ENCODE data around the gene HNRNPF. TPM values are rescaled to one million over a fixed set of nuclear protein-coding genes. Genes with fewer than 3 reads are reported as not detected.

Gene HNRNPF
- total and polyA plus RNA-seq, 2 donors (not counting 3 experiments of a cell fraction or from before 2014, with no cell fraction given) = 144 to 230 TPM

DNA sequence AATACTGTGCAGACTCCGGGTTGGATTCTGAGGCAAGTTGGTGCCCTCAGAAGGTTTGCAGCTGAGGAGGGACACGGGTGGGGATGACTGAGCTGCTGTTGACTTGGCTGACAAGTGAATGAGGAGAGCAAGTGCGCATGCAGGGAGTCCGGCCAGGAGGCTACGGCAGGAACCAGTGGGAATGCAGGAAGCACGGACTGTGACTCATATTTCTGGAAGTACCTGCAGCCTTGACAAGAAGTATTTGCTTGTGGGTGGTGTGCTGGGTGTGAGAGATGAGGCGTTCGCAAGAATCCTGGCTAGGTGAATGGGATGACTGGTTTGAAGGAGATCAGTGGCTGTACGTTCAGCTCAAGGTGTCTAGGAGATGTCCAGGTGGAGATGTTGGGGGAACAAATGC, 68.4 kb downstream of the HNRNPF start:
- intact Hi-C loops (cut with micrococcal nuclease) (no loop called here), dilution Hi-C loops (cut with MboI; ENCODE audit: extremely low pct_ligation_motif_present, low sequenced_read_pairs) (no loop called here)
- no peak for DNase-seq (ENCODE audit: low read depth, low spot score)
- BruUV-seq (replicated peaks) = no TSS peak
- Histone ChIP-seq H3K4me3 (replicated peaks in 1 of 3; ENCODE audit: insufficient read depth in 1 of 3, low read depth in 1 of 3, low read length in 3 of 3) (no peak overlapping the region), H3K27ac (ENCODE audit: insufficient read depth, low read depth, low read length) (no peak overlapping the region), H3K27me3 (ENCODE audit: control insufficient read depth in 2 of 2, insufficient read depth in 2 of 2, low read length in 2 of 2) (no peaks in the 10 kb centered on the region), H4K20me1 (replicated peaks; ENCODE audit: control insufficient read depth, extremely low read depth, insufficient read depth, low read length) (no peaks in the 10 kb centered on the region), H3K9me3 (replicated peaks; ENCODE audit: control insufficient read depth, insufficient read depth, low read length) (no peaks in the 10 kb centered on the region), H3K9me1 (replicated peaks; ENCODE audit: control insufficient read depth, extremely low read depth, insufficient read depth, low read length) (no peaks in the 10 kb centered on the region), H3K9ac (replicated peaks; ENCODE audit: extremely low read depth, insufficient read depth, low read length) (no peak overlapping the region), H3K4me2 (ENCODE audit: insufficient read depth, low read length) (no peak overlapping the region), H3K36me3 (ENCODE audit: control insufficient read depth in 2 of 2, extremely low read depth in 1 of 2, insufficient read depth in 2 of 2, low read length in 2 of 2) (no peaks in the 10 kb centered on the region), H3K79me2 (ENCODE audit: control insufficient read depth, insufficient read depth, low read length) (no peaks in the 10 kb centered on the region), H2AFZ (ENCODE audit: low read depth, low read length) (no peak overlapping the region), H3K4me1 (ENCODE audit: control insufficient read depth, extremely low read depth, insufficient read depth, low read length) (no peaks in the 10 kb centered on the region)
- no peak for FAIRE-seq
- CTCF ChIA-PET = interaction anchor here (1.0 kb wide), 1 partner anchor 48 kb away, joined by 3 read pairs; no protein-coding TSS in a partner anchor
- POLR2A ChIA-PET = no interaction called here
- TF ChIP-seq POLR2A (IDR thresholded peaks at IDR 0.05; ENCODE audit: low read depth, low read length) (no peak), FOS (IDR thresholded peaks at IDR 0.05; ENCODE audit: borderline replicate concordance, insufficient read depth, low read length) (no peak), EZH2 (IDR thresholded peaks at IDR 0.05; ENCODE audit: borderline replicate concordance, low read depth, low read length, severe bottlenecking) (no peak), GATA2 (IDR thresholded peaks at IDR 0.05; ENCODE audit: insufficient read depth, insufficient read length, low read depth, low read length) (no peak), POLR2AphosphoS5 (IDR thresholded peaks at IDR 0.05; ENCODE audit: insufficient read depth, low read depth, low read length) (no peak), MYC (IDR thresholded peaks at IDR 0.05; ENCODE audit: low read depth, low read length) (no peak), JUN (IDR thresholded peaks at IDR 0.05; ENCODE audit: borderline replicate concordance, insufficient read depth, insufficient read length, low read depth) (no peak)
- TF ChIP-seq, protein P1, sequence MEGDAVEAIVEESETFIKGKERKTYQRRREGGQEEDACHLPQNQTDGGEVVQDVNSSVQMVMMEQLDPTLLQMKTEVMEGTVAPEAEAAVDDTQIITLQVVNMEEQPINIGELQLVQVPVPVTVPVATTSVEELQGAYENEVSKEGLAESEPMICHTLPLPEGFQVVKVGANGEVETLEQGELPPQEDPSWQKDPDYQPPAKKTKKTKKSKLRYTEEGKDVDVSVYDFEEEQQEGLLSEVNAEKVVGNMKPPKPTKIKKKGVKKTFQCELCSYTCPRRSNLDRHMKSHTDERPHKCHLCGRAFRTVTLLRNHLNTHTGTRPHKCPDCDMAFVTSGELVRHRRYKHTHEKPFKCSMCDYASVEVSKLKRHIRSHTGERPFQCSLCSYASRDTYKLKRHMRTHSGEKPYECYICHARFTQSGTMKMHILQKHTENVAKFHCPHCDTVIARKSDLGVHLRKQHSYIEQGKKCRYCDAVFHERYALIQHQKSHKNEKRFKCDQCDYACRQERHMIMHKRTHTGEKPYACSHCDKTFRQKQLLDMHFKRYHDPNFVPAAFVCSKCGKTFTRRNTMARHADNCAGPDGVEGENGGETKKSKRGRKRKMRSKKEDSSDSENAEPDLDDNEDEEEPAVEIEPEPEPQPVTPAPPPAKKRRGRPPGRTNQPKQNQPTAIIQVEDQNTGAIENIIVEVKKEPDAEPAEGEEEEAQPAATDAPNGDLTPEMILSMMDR (IDR thresholded peaks at IDR 0.05; ENCODE audit: extremely low read depth in 1 of 2, insufficient read depth in 1 of 2, low read depth in 1 of 2, low read length in 2 of 2) = no peak
- TF ChIP-seq, protein P2, sequence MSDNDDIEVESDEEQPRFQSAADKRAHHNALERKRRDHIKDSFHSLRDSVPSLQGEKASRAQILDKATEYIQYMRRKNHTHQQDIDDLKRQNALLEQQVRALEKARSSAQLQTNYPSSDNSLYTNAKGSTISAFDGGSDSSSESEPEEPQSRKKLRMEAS (IDR thresholded peaks at IDR 0.05; ENCODE audit: insufficient read depth, insufficient read length) = no peak
